Endodermal cell (in vitro differentiated cells): ENCODE data around the gene GXYLT1. TPM values are rescaled to one million over a fixed set of nuclear protein-coding genes. Genes with fewer than 3 reads are reported as not detected.
"Not testable (repeated sequence)": the region's sequence is repeated elsewhere in the genome, so short reads cannot be mapped to it uniquely, and the experiment has no call there.

Experiments used
- DNase-seq: peaks from one replicate; pipeline ENCODE4 v3.0.0-alpha.2; 2017
- H3K27ac ChIP-seq: 2 replicates; pipeline ENCODE4 v1.5.1; 2013; ENCODE audit warnings: mild to moderate bottlenecking, low read depth, low read length, moderate library complexity
- H3K27me3 ChIP-seq: 2 replicates; pipeline ENCODE4 v1.6.1; 2013; ENCODE audit warnings: mild to moderate bottlenecking, low read length, moderate library complexity; ENCODE audit not compliant: insufficient read depth, control insufficient read depth, poor library complexity, severe bottlenecking
- H3K36me3 ChIP-seq: 2 replicates; pipeline ENCODE4 v1.7.0; 2013; ENCODE audit warnings: mild to moderate bottlenecking, low read length, moderate library complexity; ENCODE audit not compliant: control insufficient read depth, insufficient read depth
- H3K4me1 ChIP-seq: one replicate; pipeline ENCODE4 v1.7.0; 2013; ENCODE audit warnings: low read length; ENCODE audit not compliant: control insufficient read depth, insufficient read depth
- H3K4me3 ChIP-seq: 2 replicates; pipeline ENCODE4 v1.5.1; 2013; ENCODE audit warnings: mild to moderate bottlenecking, low read length, moderate library complexity
- H3K9ac ChIP-seq: 2 replicates; pipeline ENCODE4 v1.6.1; 2013; ENCODE audit warnings: mild to moderate bottlenecking, low read length, moderate library complexity; ENCODE audit not compliant: poor library complexity, severe bottlenecking; ENCODE audit errors: extremely low read depth
- H3K9me3 ChIP-seq: 2 replicates; pipeline ENCODE4 v1.6.1; 2013; ENCODE audit warnings: mild to moderate bottlenecking, low read length, moderate library complexity; ENCODE audit not compliant: control insufficient read depth
- H3K27ac Mint-ChIP-seq: 2 replicates; pipeline ENCODE4 v1.8.0; 2020; ENCODE audit warnings: mixed read lengths
- H3K27me3 Mint-ChIP-seq: 2 replicates; pipeline ENCODE4 v1.8.0; 2021; ENCODE audit warnings: mild to moderate bottlenecking, mixed read lengths; ENCODE audit not compliant: insufficient read depth
- H3K36me3 Mint-ChIP-seq: 2 replicates; pipeline ENCODE4 v1.8.0; 2020; ENCODE audit warnings: low read depth, mixed read lengths
- H3K4me1 Mint-ChIP-seq: 2 replicates; pipeline ENCODE4 v1.8.0; 2020; ENCODE audit warnings: mixed read lengths
- H3K4me3 Mint-ChIP-seq: 2 replicates; pipeline ENCODE4 v1.8.0; 2020; ENCODE audit warnings: mild to moderate bottlenecking, moderate library complexity, mixed read lengths
- H3K9me3 Mint-ChIP-seq: 2 replicates; pipeline ENCODE4 v1.8.0; 2020; ENCODE audit warnings: mild to moderate bottlenecking, mixed read lengths
- CTCF ChIP-seq: fragments of 200-600 bp; sonication (generic); conservative IDR thresholded peaks from 2 replicates; pipeline ENCODE4 v1.5.0; 2021; ENCODE audit warnings: antibody characterized with exemption, mild to moderate bottlenecking
- WGBS, 2 experiments: methylation state at CpG; one replicate each; pipeline versions ENCODE4 v1.1.5 to v1.1.7; 2013; ENCODE audit warnings: missing lambda C conversion rate in 2 of 2, mixed read lengths in 1 of 2; ENCODE audit not compliant: insufficient coverage in 1 of 2, insufficient read length in 1 of 2; 5-methylcytosine and 5-hydroxymethylcytosine counted together
- total RNA-seq, 2 donors: library from RNA; stranded (reverse); fragmentation: NEBNext Ultra II Directional in 1 of 2; extraction: Animal tissue kit (Norgen Biotek cat#: 25700) in 1 of 2; gene quantifications; 2 replicates in 1 of 2; 3 replicates in 1 of 2; pipeline ENCODE4 v1.2.1, GENCODE V29; 2021

Gene GXYLT1
- total RNA-seq, 2 donors from 2014 or later, result 29.2 to 36.6 TPM

GRCh38 chr12:42119085-42119633 lies 25.5 kb downstream of the GXYLT1 start:
- TF ChIP-seq CTCF, result no peak
- 89 to 100% methylated on average over 1 to 2 of the region's 2 CpGs for WGBS, 2 experiments
- no peak overlapping the region for H3K27ac ChIP-seq
- no peak overlapping the region for H3K9ac ChIP-seq
- Mint-ChIP-seq H3K27ac (no peak overlapping the region), H3K4me1 (no peaks in the 10 kb centered on the region), H3K4me3 (no peak overlapping the region), H3K27me3 (no peaks in the 10 kb centered on the region), H3K36me3 (peaks cover 35% of the 10 kb centered on the region), H3K9me3 (peaks cover 20% of the 10 kb centered on the region)
- H3K4me1 ChIP-seq, result no peaks in the 10 kb centered on the region
- no peak overlapping the region for H3K4me3 ChIP-seq
- no peaks in the 10 kb centered on the region for H3K27me3 ChIP-seq
- DNase-seq, result no peak
- peaks cover 9% of the 10 kb centered on the region for H3K9me3 ChIP-seq
- H3K36me3 ChIP-seq, result peaks cover 16% of the 10 kb centered on the region

GRCh38 chr12:42118136-42118879 lies 26.4 kb downstream of the GXYLT1 start:
- DNase-seq, result no peak
- WGBS, 2 experiments, result 90 to 93% methylated on average over 3 to 5 of the region's 5 CpGs
- H3K4me3 ChIP-seq, result no peak overlapping the region
- H3K27me3 ChIP-seq, result no peaks in the 10 kb centered on the region
- no peak for TF ChIP-seq CTCF
- peaks cover 12% of the 10 kb centered on the region for H3K9me3 ChIP-seq
- Mint-ChIP-seq H3K4me1 (no peaks in the 10 kb centered on the region), H3K9me3 (peaks cover 28% of the 10 kb centered on the region), H3K27me3 (no peaks in the 10 kb centered on the region), H3K36me3 (peaks cover 41% of the 10 kb centered on the region), H3K4me3 (no peak overlapping the region), H3K27ac (no peak overlapping the region)
- H3K4me1 ChIP-seq, result no peaks in the 10 kb centered on the region
- peaks cover 16% of the 10 kb centered on the region for H3K36me3 ChIP-seq
- H3K9ac ChIP-seq, result no peak overlapping the region
- H3K27ac ChIP-seq, result no peak overlapping the region

GRCh38 chr12:42109031-42109430 lies 35.6 kb downstream of the GXYLT1 start:
- Mint-ChIP-seq H3K27me3 (no peaks in the 10 kb centered on the region), H3K4me3 (no peak overlapping the region), H3K4me1 (no peaks in the 10 kb centered on the region), H3K36me3 (peaks cover 66% of the 10 kb centered on the region), H3K9me3 (peaks cover 49% of the 10 kb centered on the region), H3K27ac (no peak overlapping the region)
- no peaks in the 10 kb centered on the region for H3K4me1 ChIP-seq
- H3K9me3 ChIP-seq, result peaks cover 33% of the 10 kb centered on the region
- no peak overlapping the region for H3K4me3 ChIP-seq
- 90 to 93% methylated on average over 2 to 3 of the region's 3 CpGs for WGBS, 2 experiments
- DNase-seq, result no peak
- no peaks in the 10 kb centered on the region for H3K27me3 ChIP-seq
- H3K36me3 ChIP-seq, result peaks cover 50% of the 10 kb centered on the region
- no peak overlapping the region for H3K9ac ChIP-seq
- no peak for TF ChIP-seq CTCF
- H3K27ac ChIP-seq, result no peak overlapping the region

- 95 to 100% methylated on average over 2 to 3 of the region's 4 CpGs for WGBS, 2 experiments
- DNase-seq, result not testable (repeated sequence)
Measured at GRCh38 chr12:42106791-42107190, 37.9 kb downstream of the GXYLT1 start.

More at GRCh38 chr12:42106791-42107190, 37.9 kb downstream of the GXYLT1 start:
- Mint-ChIP-seq H3K9me3 (peaks cover 27% of the 10 kb centered on the region), H3K36me3 (peaks cover 46% of the 10 kb centered on the region)
- H3K9ac ChIP-seq, H3K4me1 Mint-ChIP-seq, H3K4me1 ChIP-seq, H3K27me3 ChIP-seq, H3K27me3 Mint-ChIP-seq, H3K27ac Mint-ChIP-seq, H3K4me3 ChIP-seq, H3K4me3 Mint-ChIP-seq, H3K27ac ChIP-seq: not testable (repeated sequence)
- peaks cover 50% of the 10 kb centered on the region for H3K36me3 ChIP-seq
- peaks cover 31% of the 10 kb centered on the region for H3K9me3 ChIP-seq
